ENCODE results near the gene KDM3B. TPM values are rescaled to one million over a fixed set of nuclear protein-coding genes. Genes with fewer than 3 reads are reported as not detected.

KDM3B gene
- total and polyA plus RNA-seq, 9 of the 15 experiments (the other 6 are each of a cell fraction or from before 2014, with no cell fraction given) = 13.8 to 62.8 (median 41.9) TPM

DNA sequence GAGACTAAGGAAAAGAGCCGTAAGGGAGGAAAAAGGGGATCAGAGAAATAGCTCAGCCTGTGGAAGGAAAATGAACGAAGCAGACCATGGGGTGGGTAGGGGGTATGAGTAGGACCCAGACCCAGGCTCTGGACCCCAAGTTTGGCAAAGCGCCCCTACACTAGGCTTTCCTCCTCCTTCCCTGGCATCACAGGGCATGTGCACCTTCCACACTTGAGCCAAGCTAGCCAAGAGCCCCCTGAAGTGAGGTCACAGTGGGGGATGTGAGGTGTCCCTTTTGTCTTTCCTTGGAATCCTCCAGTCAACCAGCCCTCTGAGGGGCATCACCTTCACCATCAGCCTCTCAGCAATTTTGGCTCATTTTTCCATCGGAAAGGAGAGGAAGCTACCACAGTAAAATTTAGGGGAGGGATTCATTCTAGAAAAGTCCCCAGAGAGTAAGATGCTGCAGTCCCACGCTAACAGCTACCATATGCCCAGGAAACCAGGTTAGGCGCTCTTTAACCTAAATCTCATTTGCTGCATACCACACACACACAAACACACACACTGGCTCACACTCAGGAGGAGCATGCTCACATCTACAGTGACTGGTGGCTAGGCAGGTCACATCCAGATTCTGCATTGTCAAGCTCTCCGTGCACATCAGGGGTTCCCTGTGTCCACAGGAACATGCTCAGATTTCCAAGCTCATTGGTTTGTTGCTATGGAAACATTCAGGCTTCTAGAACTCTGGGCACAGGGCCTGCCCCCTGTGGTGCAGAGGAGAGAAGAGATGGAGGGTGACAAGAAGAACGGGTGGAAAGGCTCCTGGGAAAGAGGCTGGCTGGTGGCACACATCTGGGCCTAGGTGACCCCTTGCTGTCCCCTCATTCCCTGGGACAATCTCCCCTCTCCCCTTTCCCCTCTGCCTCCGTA is 96.3 kb downstream of the KDM3B start:
- no peaks in the 10 kb centered on the region for H3K9me1 ChIP-seq (ENCODE audit: control insufficient read depth, insufficient read depth, low read length)
- no peaks in the 10 kb centered on the region for H3K9me3 ChIP-seq (replicated peaks; ENCODE audit: control insufficient read depth, insufficient read depth, low read depth, low read length)
- H3K27me3 ChIP-seq (ENCODE audit: control insufficient read depth in 2 of 2, insufficient read depth in 2 of 2, low read length in 2 of 2) = no peaks in the 10 kb centered on the region
- peak overlapping the region in 1 of 2 experiments; percentile 79; a peak in 1 of 4 replicates for H3K9ac ChIP-seq (ENCODE audit: insufficient read depth in 1 of 2, low read depth in 2 of 2, low read length in 2 of 2)
- no peak overlapping the region for H2AFZ ChIP-seq (ENCODE audit: low read depth, low read length)
- WGBS (ENCODE audit: insufficient coverage, low coverage, missing lambda C conversion rate) = 34% methylated on average over 6 of the region's 9 CpGs
- no peaks in the 10 kb centered on the region for H4K20me1 ChIP-seq (replicated peaks; ENCODE audit: control insufficient read depth, insufficient read depth, low read length)
- DNase-seq (ENCODE audit: extremely low read depth in 1 of 4, low spot score in 3 of 4) (no peak), ATAC-seq (no peak), FAIRE-seq (peak; percentile 23)
- H3K4me1 ChIP-seq (replicated peaks in 1 of 2; ENCODE audit: control insufficient read depth in 2 of 2, insufficient read depth in 2 of 2, low read length in 2 of 2) = peaks cover 9 to 46% of the 10 kb centered on the region in 2 experiments; a peak in 4 of 5 replicates
- POLR2A ChIA-PET = interaction anchor here (0.7 to 3.1 kb wide), 7 partner anchors 10 to 121 kb away, joined by 3 to 21 read pairs (median 6); partner anchors contain the start of genes EGR1 and REEP2
- no peak overlapping the region for H3K4me3 ChIP-seq
- H3K4me2 ChIP-seq (ENCODE audit: insufficient read depth, low read length) = no peak overlapping the region
- CTCF ChIA-PET (ENCODE audit: low intra/inter-chr PET ratio) = interaction anchor here (0.7 to 3.3 kb wide), 3 partner anchors 15 to 377 kb away, joined by 3 to 26 read pairs (median 3); no protein-coding TSS in a partner anchor
- no peaks in the 10 kb centered on the region for H3K79me2 ChIP-seq (ENCODE audit: control insufficient read depth, insufficient read depth, low read length)
- in situ Hi-C loops (cut with MboI) = no loop called here
- no peaks in the 10 kb centered on the region for H3K36me3 ChIP-seq (ENCODE audit: control insufficient read depth, insufficient read depth, low read length)
- H3K27ac ChIP-seq (ENCODE audit: extremely low read depth, low read depth, low read length) = no peak overlapping the region
- TF ChIP-seq, protein P1, sequence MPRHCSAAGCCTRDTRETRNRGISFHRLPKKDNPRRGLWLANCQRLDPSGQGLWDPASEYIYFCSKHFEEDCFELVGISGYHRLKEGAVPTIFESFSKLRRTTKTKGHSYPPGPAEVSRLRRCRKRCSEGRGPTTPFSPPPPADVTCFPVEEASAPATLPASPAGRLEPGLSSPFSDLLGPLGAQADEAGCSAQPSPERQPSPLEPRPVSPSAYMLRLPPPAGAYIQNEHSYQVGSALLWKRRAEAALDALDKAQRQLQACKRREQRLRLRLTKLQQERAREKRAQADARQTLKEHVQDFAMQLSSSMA (CRISPR knock-in tag; IDR thresholded peaks at IDR 0.05) = no peak
- peak; percentile 76 for TF ChIP-seq RFX1 (IDR thresholded peaks at IDR 0.05)
- TF ChIP-seq, protein P2, sequence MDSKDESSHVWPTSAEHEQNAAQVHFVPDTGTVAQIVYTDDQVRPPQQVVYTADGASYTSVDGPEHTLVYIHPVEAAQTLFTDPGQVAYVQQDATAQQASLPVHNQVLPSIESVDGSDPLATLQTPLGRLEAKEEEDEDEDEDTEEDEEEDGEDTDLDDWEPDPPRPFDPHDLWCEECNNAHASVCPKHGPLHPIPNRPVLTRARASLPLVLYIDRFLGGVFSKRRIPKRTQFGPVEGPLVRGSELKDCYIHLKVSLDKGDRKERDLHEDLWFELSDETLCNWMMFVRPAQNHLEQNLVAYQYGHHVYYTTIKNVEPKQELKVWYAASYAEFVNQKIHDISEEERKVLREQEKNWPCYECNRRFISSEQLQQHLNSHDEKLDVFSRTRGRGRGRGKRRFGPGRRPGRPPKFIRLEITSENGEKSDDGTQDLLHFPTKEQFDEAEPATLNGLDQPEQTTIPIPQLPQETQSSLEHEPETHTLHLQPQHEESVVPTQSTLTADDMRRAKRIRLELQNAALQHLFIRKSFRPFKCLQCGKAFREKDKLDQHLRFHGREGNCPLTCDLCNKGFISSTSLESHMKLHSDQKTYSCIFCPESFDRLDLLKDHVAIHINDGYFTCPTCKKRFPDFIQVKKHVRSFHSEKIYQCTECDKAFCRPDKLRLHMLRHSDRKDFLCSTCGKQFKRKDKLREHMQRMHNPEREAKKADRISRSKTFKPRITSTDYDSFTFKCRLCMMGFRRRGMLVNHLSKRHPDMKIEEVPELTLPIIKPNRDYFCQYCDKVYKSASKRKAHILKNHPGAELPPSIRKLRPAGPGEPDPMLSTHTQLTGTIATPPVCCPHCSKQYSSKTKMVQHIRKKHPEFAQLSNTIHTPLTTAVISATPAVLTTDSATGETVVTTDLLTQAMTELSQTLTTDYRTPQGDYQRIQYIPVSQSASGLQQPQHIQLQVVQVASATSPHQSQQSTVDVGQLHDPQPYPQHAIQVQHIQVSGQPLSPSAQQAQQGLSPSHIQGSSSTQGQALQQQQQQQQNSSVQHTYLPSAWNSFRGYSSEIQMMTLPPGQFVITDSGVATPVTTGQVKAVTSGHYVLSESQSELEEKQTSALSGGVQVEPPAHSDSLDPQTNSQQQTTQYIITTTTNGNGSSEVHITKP (IDR thresholded peaks at IDR 0.05; ENCODE audit: partially characterized antibody) = peak; percentile 17
- BruUV-seq (replicated peaks) = no TSS peak
- intact Hi-C loops (cut with micrococcal nuclease) = no loop called here
